HepG2 (cell line): ENCODE measurements around the gene SRRM1. TPM values are rescaled to one million over a fixed set of nuclear protein-coding genes. Genes with fewer than 3 reads are reported as not detected.

Experiments used
- BRD4 ChIP-seq: sonication (generic); formaldehyde crosslinking; IDR thresholded peaks from 2 replicates; pipeline ENCODE4 v1.4.0; 2020; ENCODE audit warnings: missing genetic modification reagents
- ERF ChIP-seq: IDR thresholded peaks from 2 replicates; pipeline ENCODE4 v1.6.1; 2018; ENCODE audit warnings: missing biosample characterization, missing genetic modification reagents
- FIP1L1 ChIP-seq: fragments of 200-400 bp; formaldehyde crosslinking; IDR thresholded peaks from 2 replicates; pipeline ENCODE4 v1.6.1; 2018; ENCODE audit warnings: low read depth, mild to moderate bottlenecking, low read length, moderate library complexity, borderline replicate concordance; ENCODE audit not compliant: insufficient read depth
- FOXA3 ChIP-seq: IDR thresholded peaks from 2 replicates; pipeline ENCODE4 v1.6.1; 2016; ENCODE audit warnings: missing genetic modification reagents, missing compliant biosample characterization
- GLI4 ChIP-seq: sonication (generic); formaldehyde crosslinking; IDR thresholded peaks from 2 replicates; pipeline ENCODE4 v1.5.1; 2020; ENCODE audit warnings: missing genetic modification reagents, mild to moderate bottlenecking, moderate library complexity, borderline replicate concordance
- HNRNPH1 ChIP-seq: fragments of 200-400 bp; formaldehyde crosslinking; optimal IDR thresholded peaks from 2 replicates; pipeline ENCODE3; 2017; ENCODE audit warnings: mild to moderate bottlenecking, low read depth, low read length
- KLF12 ChIP-seq: sonication (generic); formaldehyde crosslinking; IDR thresholded peaks from 2 replicates; pipeline ENCODE4 v1.4.0; 2020; ENCODE audit warnings: missing genetic modification reagents, borderline replicate concordance
- LCORL ChIP-seq, 2 experiments: fragments of 450-650 bp in 1 of 2; sonication (generic) in 1 of 2; formaldehyde crosslinking in 1 of 2; IDR thresholded peaks; 2 replicates each; pipeline versions ENCODE4 v1.5.0 to v1.6.1; 2017 to 2020; ENCODE audit warnings: antibody characterized with exemption in 1 of 2, missing genetic modification reagents in 1 of 2
- MXI1 ChIP-seq: IDR thresholded peaks from 3 replicates; pipeline ENCODE4 v1.6.1; 2012; ENCODE audit warnings: low read depth, low read length, inconsistent platforms, borderline replicate concordance
- NFE2L1 ChIP-seq: sonication (generic); formaldehyde crosslinking; IDR thresholded peaks from 2 replicates; pipeline ENCODE4 v1.4.0; 2020; ENCODE audit warnings: missing genetic modification reagents, mild to moderate bottlenecking, borderline replicate concordance
- PATZ1 ChIP-seq: sonication (generic); formaldehyde crosslinking; IDR thresholded peaks from 2 replicates; pipeline ENCODE4 v1.4.0; 2020; ENCODE audit warnings: missing genetic modification reagents
- SMAD3 ChIP-seq: sonication (generic); formaldehyde crosslinking; IDR thresholded peaks from 2 replicates; pipeline ENCODE4 v1.4.0; 2020; ENCODE audit warnings: missing genetic modification reagents
- SOX6 ChIP-seq, 2 experiments: fragments of 450-650 bp in 1 of 2; sonication (generic) in 1 of 2; formaldehyde crosslinking in 1 of 2; IDR thresholded peaks; 2 replicates each; pipeline versions ENCODE4 v1.4.0 to v1.6.1; 2017 to 2020; ENCODE audit warnings: antibody characterized with exemption in 1 of 2, mild to moderate bottlenecking in 1 of 2, missing genetic modification reagents in 1 of 2
- SP2 ChIP-seq: sonication (generic); formaldehyde crosslinking; IDR thresholded peaks from 2 replicates; pipeline ENCODE4 v1.5.1; 2020; ENCODE audit warnings: mild to moderate bottlenecking, missing genetic modification reagents
- TSC22D2 ChIP-seq: sonication (generic); formaldehyde crosslinking; IDR thresholded peaks from 2 replicates; pipeline ENCODE4 v1.5.1; 2020; ENCODE audit warnings: missing genetic modification reagents, mild to moderate bottlenecking, borderline replicate concordance
- ZBTB34 ChIP-seq: sonication (generic); formaldehyde crosslinking; IDR thresholded peaks from 2 replicates; pipeline ENCODE4 v1.8.0; 2022; ENCODE audit warnings: mild to moderate bottlenecking, missing genetic modification reagents
- ZFP37 ChIP-seq: sonication (generic); formaldehyde crosslinking; IDR thresholded peaks from 2 replicates; pipeline ENCODE4 v1.4.0; 2020; ENCODE audit warnings: missing genetic modification reagents, borderline replicate concordance
- ZFX ChIP-seq: sonication (generic); formaldehyde crosslinking; IDR thresholded peaks from 2 replicates; pipeline ENCODE4 v1.4.0; 2020; ENCODE audit warnings: mild to moderate bottlenecking, low read depth, missing genetic modification reagents, moderate library complexity
- ZNF724P ChIP-seq: sonication (generic); formaldehyde crosslinking; IDR thresholded peaks from 2 replicates; pipeline ENCODE4 v1.8.0; 2022; ENCODE audit warnings: missing genetic modification reagents, borderline replicate concordance
- ZNF768 ChIP-seq: sonication (generic); formaldehyde crosslinking; IDR thresholded peaks from 2 replicates; pipeline ENCODE4 v1.4.0; 2020; ENCODE audit warnings: missing genetic modification reagents
- polyA plus RNA-seq, 8 experiments: library from polyadenylated mRNA; depleted of rRNA in 3 of 8; stranded (reverse) in 7 of 8; unstranded in 1 of 8; fragments of >200 nt; fragmentation: Illumina TruSeq in 4 of 8; extraction: Trizol in 4 of 8; gene quantifications; 2 replicates each; pipeline versions ENCODE4 v1.2.1 to v1.2.3, GENCODE V29; 2011 to 2016; ENCODE audit warnings: low read depth in 4 of 8, missing spikeins in 1 of 8, mixed read lengths in 1 of 8; ENCODE audit not compliant: insufficient read depth in 1 of 8
- total RNA-seq, 5 experiments: library from RNA; depleted of rRNA; stranded (reverse); fragments of >200 nt; fragmentation: Illumina TruSeq; extraction: Trizol; gene quantifications; 2 replicates each; pipeline ENCODE4 v1.2.3, GENCODE V29; 2016; ENCODE audit warnings: low read depth in 1 of 5
- TF ChIP-seq, protein P1 (sequence below): sonication (generic); formaldehyde crosslinking; IDR thresholded peaks from 2 replicates; pipeline ENCODE4; 2020; ENCODE audit warnings: missing genetic modification reagents, mild to moderate bottlenecking, borderline replicate concordance
- TF ChIP-seq, protein P2 (sequence below): sonication (generic); IDR thresholded peaks from 2 replicates; pipeline ENCODE4 v1.6.1; 2016; ENCODE audit warnings: low read depth, borderline replicate concordance

SRRM1 gene
- total and polyA plus RNA-seq, 2 of the 13 experiments (the other 11 are each of a cell fraction or from before 2014, with no cell fraction given), result 31.6 to 44.5 TPM

DNA sequence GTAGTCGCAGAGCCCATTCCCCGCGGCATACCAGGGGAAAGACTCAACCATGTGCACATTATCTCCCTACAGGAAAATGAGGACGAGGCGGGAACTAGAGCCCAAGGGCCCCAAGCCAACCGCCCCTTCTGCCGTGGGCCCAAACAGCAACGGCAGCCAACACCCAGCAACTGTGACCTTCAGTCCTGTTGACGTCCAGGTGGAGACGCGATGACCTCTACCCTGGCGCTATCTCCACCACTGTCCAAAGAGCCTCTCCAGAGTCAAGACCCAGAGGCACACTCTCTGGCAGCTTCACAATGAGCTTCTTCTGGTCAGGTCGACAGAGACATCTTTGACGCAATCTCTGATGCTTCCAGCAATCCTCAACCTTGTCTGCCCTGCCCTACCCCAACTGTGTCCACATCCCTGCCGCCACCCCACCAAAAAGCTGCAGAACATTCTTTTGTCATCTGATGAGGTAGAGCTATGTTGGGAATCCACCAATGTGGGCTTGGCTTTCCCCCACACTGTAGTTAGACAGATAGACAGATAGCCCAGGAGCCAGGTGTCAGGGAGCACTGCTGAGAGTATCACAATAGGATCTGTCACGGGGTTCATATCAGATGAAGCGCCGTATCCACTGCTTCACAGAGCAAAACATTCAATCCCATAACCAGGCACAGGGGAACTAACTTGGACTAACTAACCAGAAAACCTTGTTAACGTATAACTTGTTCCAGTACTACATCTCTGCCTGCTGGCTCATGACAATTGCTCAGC lies 37.4 kb upstream of the SRRM1 start (continued):
- TF ChIP-seq, protein P1, sequence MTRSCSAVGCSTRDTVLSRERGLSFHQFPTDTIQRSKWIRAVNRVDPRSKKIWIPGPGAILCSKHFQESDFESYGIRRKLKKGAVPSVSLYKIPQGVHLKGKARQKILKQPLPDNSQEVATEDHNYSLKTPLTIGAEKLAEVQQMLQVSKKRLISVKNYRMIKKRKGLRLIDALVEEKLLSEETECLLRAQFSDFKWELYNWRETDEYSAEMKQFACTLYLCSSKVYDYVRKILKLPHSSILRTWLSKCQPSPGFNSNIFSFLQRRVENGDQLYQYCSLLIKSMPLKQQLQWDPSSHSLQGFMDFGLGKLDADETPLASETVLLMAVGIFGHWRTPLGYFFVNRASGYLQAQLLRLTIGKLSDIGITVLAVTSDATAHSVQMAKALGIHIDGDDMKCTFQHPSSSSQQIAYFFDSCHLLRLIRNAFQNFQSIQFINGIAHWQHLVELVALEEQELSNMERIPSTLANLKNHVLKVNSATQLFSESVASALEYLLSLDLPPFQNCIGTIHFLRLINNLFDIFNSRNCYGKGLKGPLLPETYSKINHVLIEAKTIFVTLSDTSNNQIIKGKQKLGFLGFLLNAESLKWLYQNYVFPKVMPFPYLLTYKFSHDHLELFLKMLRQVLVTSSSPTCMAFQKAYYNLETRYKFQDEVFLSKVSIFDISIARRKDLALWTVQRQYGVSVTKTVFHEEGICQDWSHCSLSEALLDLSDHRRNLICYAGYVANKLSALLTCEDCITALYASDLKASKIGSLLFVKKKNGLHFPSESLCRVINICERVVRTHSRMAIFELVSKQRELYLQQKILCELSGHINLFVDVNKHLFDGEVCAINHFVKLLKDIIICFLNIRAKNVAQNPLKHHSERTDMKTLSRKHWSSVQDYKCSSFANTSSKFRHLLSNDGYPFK, result peak; percentile 58; the same call in 1 of the 2 replicates
- TF ChIP-seq SP2 (CRISPR knock-in tag) (no peak), FOXA3 (peak; percentile 39), ZNF724P (CRISPR knock-in tag) (0 out of 2 replicates have a peak, but pooled peaks have one; percentile 44), ZBTB34 (CRISPR knock-in tag) (no peak; the same call in 1 of the 2 replicates), KLF12 (peak; percentile 63; the same call in 1 of the 2 replicates), ZFX (peak; percentile 70), MXI1 (no peak; the same call in 2 of the 3 replicates), NFE2L1 (no peak), FIP1L1 (no peak), PATZ1 (CRISPR knock-in tag) (peak; percentile 54; the same call in 1 of the 2 replicates), LCORL (IDR thresholded peaks at IDR 0.05) (no peak), LCORL (CRISPR knock-in tag; IDR thresholded peaks at IDR 0.05) (peak; percentile 44), SMAD3 (CRISPR knock-in tag) (no peak), BRD4 (no peak), ZNF768 (CRISPR knock-in tag) (peak; percentile 93), ERF (CRISPR knock-in tag) (peak; percentile 51; the same call in 1 of the 2 replicates), GLI4 (no peak), ZFP37 (CRISPR knock-in tag) (no peak), SOX6 (IDR thresholded peaks at IDR 0.05) (no peak), SOX6 (CRISPR knock-in tag; IDR thresholded peaks at IDR 0.05) (peak; percentile 60), HNRNPH1 (no peak), TSC22D2 (CRISPR knock-in tag) (no peak; the same call in 1 of the 2 replicates)
- TF ChIP-seq, protein P2, sequence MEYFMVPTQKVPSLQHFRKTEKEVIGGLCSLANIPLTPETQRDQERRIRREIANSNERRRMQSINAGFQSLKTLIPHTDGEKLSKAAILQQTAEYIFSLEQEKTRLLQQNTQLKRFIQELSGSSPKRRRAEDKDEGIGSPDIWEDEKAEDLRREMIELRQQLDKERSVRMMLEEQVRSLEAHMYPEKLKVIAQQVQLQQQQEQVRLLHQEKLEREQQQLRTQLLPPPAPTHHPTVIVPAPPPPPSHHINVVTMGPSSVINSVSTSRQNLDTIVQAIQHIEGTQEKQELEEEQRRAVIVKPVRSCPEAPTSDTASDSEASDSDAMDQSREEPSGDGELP, result peak; percentile 71; the same call in 1 of the 2 replicates
